ENCODE measurements around the gene CD48.

DNA sequence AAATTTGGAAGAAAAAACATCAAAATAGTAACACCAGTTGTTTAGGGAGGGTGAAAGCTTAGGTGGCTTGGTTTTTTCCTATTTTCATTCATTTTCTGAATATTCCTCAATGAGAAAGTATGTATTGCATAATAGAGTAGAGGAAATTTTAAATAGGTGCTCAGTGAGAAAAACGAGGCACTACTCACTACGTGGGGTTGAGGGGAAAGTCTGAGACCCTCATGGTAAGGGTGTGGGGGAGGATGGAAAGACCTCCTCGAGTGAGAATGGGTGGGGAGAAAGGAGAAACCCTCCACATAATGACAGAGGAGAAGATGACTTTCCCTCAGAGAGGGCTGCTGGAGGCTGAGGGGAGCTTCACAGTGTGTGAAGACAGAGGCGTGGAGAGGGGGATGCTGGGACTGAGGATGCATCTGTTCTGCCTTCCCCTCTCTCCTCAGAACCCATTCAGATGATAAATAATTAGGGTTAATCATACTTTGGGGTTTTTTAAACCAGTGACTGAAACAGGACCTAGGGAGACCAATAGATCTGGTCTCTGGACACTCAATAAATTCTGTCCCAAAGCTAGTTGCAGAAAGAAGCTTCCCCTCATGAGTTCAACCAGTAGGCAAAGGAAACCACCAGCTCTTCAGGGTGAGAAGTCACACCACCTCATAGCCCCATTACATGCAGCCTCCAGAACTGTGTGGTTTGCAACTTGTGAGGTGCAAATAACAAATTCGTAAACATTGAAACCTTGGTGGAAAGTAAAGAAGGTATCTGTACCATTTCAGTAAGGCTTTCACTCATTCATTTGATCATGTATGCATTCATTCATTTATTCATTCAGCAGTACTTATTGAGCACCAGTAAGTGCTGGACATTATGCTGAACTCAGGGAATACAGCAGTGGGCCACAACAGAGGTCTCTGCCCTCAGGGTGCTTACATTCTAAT, 44.6 kb upstream of the CD48 start:
- TF ChIP-seq, protein P1, sequence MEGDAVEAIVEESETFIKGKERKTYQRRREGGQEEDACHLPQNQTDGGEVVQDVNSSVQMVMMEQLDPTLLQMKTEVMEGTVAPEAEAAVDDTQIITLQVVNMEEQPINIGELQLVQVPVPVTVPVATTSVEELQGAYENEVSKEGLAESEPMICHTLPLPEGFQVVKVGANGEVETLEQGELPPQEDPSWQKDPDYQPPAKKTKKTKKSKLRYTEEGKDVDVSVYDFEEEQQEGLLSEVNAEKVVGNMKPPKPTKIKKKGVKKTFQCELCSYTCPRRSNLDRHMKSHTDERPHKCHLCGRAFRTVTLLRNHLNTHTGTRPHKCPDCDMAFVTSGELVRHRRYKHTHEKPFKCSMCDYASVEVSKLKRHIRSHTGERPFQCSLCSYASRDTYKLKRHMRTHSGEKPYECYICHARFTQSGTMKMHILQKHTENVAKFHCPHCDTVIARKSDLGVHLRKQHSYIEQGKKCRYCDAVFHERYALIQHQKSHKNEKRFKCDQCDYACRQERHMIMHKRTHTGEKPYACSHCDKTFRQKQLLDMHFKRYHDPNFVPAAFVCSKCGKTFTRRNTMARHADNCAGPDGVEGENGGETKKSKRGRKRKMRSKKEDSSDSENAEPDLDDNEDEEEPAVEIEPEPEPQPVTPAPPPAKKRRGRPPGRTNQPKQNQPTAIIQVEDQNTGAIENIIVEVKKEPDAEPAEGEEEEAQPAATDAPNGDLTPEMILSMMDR (IDR thresholded peaks at IDR 0.05): no peak
- TF ChIP-seq POLR2A (IDR thresholded peaks at IDR 0.05): no peak
- no peak for TF ChIP-seq POLR2AphosphoS5 (IDR thresholded peaks at IDR 0.05)
